ENCODE measurements around the gene BRSK1. TPM values are rescaled to one million over a fixed set of nuclear protein-coding genes. Genes with fewer than 3 reads are reported as not detected.

The BRSK1 gene
- total and polyA plus RNA-seq, 2 of the 13 experiments (the other 11 are each of a cell fraction or from before 2014, with no cell fraction given), result 0.18 to 1.2 TPM

- TF ChIP-seq SMARCC2 (IDR thresholded peaks at IDR 0.05) (no peak), GABPA (IDR thresholded peaks at IDR 0.05; ENCODE audit: low read depth, low read length) (peak; percentile 45; the same call in 1 of the 2 replicates), GABPA (CRISPR knock-in tag; IDR thresholded peaks at IDR 0.05; ENCODE audit: low read depth) (peak; percentile 83), ZNF383 (CRISPR knock-in tag; IDR thresholded peaks at IDR 0.05; ENCODE audit: borderline replicate concordance) (no peak), DDIT3 (CRISPR knock-in tag; IDR thresholded peaks at IDR 0.05) (no peak; the same call in 1 of the 2 replicates), ZNF784 (CRISPR knock-in tag; IDR thresholded peaks at IDR 0.05; ENCODE audit: borderline replicate concordance) (no peak), ZNF598 (CRISPR knock-in tag; IDR thresholded peaks at IDR 0.05; ENCODE audit: borderline replicate concordance) (no peak), NCOA5 (CRISPR knock-in tag; IDR thresholded peaks at IDR 0.05) (no peak), ZNF782 (CRISPR knock-in tag; IDR thresholded peaks at IDR 0.05; ENCODE audit: borderline replicate concordance) (no peak), ZNF790 (CRISPR knock-in tag; IDR thresholded peaks at IDR 0.05; ENCODE audit: borderline replicate concordance) (peak; percentile 93; the same call in 1 of the 2 replicates), ZNF777 (CRISPR knock-in tag; IDR thresholded peaks at IDR 0.05) (no peak; the same call in none of the 2 replicates), MAZ (IDR thresholded peaks at IDR 0.05; ENCODE audit: borderline replicate concordance, low read depth, low read length) (peak; percentile 70), MAZ (CRISPR knock-in tag; IDR thresholded peaks at IDR 0.05; ENCODE audit: low read depth) (peak; percentile 68; the same call in 1 of the 2 replicates), NFIC (IDR thresholded peaks at IDR 0.05; ENCODE audit: low read length) (peak; percentile 60; the same call in 1 of the 2 replicates), NFE2L1 (CRISPR knock-in tag; IDR thresholded peaks at IDR 0.05; ENCODE audit: borderline replicate concordance) (no peak), ZNF275 (CRISPR knock-in tag; IDR thresholded peaks at IDR 0.05; ENCODE audit: borderline replicate concordance) (peak; percentile 89), KLF12 (CRISPR knock-in tag; IDR thresholded peaks at IDR 0.05; ENCODE audit: borderline replicate concordance) (no peak; the same call in 1 of the 2 replicates), CBFB (CRISPR knock-in tag; IDR thresholded peaks at IDR 0.05) (no peak; the same call in 1 of the 2 replicates), FOXA3 (CRISPR knock-in tag; IDR thresholded peaks at IDR 0.05) (peak; percentile 66), BRD4 (CRISPR knock-in tag; IDR thresholded peaks at IDR 0.05) (no peak; the same call in 1 of the 2 replicates), TAF1 (CRISPR knock-in tag; IDR thresholded peaks at IDR 0.05) (peak; percentile 90), ZNF263 (CRISPR knock-in tag; IDR thresholded peaks at IDR 0.05) (no peak), HMG20A (CRISPR knock-in tag; IDR thresholded peaks at IDR 0.05; ENCODE audit: borderline replicate concordance) (peak; percentile 56; the same call in 1 of the 2 replicates), ZNF274 (CRISPR knock-in tag; IDR thresholded peaks at IDR 0.05) (no peak), ZFAT (CRISPR knock-in tag; conservative IDR thresholded peaks at IDR 0.05) (no peak), HDAC2 (CRISPR knock-in tag; IDR thresholded peaks at IDR 0.05) (peak; percentile 90), MATR3 (CRISPR knock-in tag; IDR thresholded peaks at IDR 0.05) (no peak), ZNF607 (CRISPR knock-in tag; IDR thresholded peaks at IDR 0.05; ENCODE audit: borderline replicate concordance) (peak; percentile 55)
Measured at GRCh38 chr19:55258828-55259539, 24.8 kb upstream of the BRSK1 start, which contains the start of gene PPP6R1 (continued).
